Keratinocyte (primary cell): ENCODE measurements around the gene ZNF195. TPM values are rescaled to one million over a fixed set of nuclear protein-coding genes. Genes with fewer than 3 reads are reported as not detected.

Experiments used
- DNase-seq: peaks from one replicate; pipeline ENCODE4 v3.0.0-alpha.2; 2011; ENCODE audit warnings: low read depth, missing footprints, low spot score
- FAIRE-seq: peaks from 2 replicates; lab custom pipeline; 2011; peaks lifted over from hg19 to GRCh38; lab: Jason Lieb, UNC
- H2AFZ ChIP-seq: 2 replicates; pipeline ENCODE4 v1.6.0; 2012; ENCODE audit warnings: low read length, control low read depth, inconsistent platforms; ENCODE audit not compliant: control insufficient read depth
- H3K27ac ChIP-seq: 2 replicates; pipeline ENCODE4 v1.5.1; 2011; ENCODE audit warnings: low read length; ENCODE audit not compliant: control insufficient read depth, insufficient read depth
- H3K27me3 ChIP-seq: 3 replicates; pipeline ENCODE4 v1.6.0; 2011; ENCODE audit warnings: low read length; ENCODE audit not compliant: control insufficient read depth, insufficient read depth; ENCODE audit errors: extremely low read depth
- H3K36me3 ChIP-seq, 2 experiments: 2 replicates in 1 of 2; 3 replicates in 1 of 2; pipeline ENCODE4 v1.5.1; 2011; ENCODE audit warnings: low read length in 2 of 2, mild to moderate bottlenecking in 1 of 2; ENCODE audit not compliant: control insufficient read depth in 2 of 2, insufficient read depth in 2 of 2; ENCODE audit errors: extremely low read depth in 1 of 2
- H3K4me1 ChIP-seq: 3 replicates; pipeline ENCODE4 v1.5.1; 2011; ENCODE audit warnings: low read length; ENCODE audit not compliant: control insufficient read depth, insufficient read depth; ENCODE audit errors: extremely low read depth
- H3K4me2 ChIP-seq: 3 replicates; pipeline ENCODE4 v1.6.0; 2011; ENCODE audit warnings: low read depth, low read length; ENCODE audit not compliant: control insufficient read depth, insufficient read depth; ENCODE audit errors: extremely low read depth
- H3K4me3 ChIP-seq, 3 experiments: fragments of 200-600 bp in 1 of 3; sonication (generic) in 1 of 3; 2 replicates in 2 of 3; 3 replicates in 1 of 3; pipeline ENCODE4 v1.5.1; 2011 to 2016; ENCODE audit warnings: low read length in 3 of 3, mild to moderate bottlenecking in 3 of 3, control low read depth in 2 of 3, inconsistent platforms in 1 of 3, low read depth in 1 of 3, mixed read lengths in 1 of 3, mixed run types in 1 of 3, moderate library complexity in 1 of 3; ENCODE audit not compliant: control insufficient read depth in 2 of 3, insufficient read depth in 2 of 3; ENCODE audit errors: extremely low read depth in 1 of 3
- H3K79me2 ChIP-seq: 2 replicates; pipeline ENCODE4 v1.6.0; 2012; ENCODE audit warnings: low read length; ENCODE audit not compliant: control insufficient read depth, insufficient read depth
- H3K9ac ChIP-seq: 3 replicates; pipeline ENCODE4 v1.6.0; 2011; ENCODE audit warnings: low read length; ENCODE audit not compliant: control insufficient read depth, insufficient read depth; ENCODE audit errors: extremely low read depth
- H3K9me1 ChIP-seq: 3 replicates; pipeline ENCODE4 v1.6.0; 2011; ENCODE audit warnings: low read length; ENCODE audit not compliant: control insufficient read depth, insufficient read depth; ENCODE audit errors: extremely low read depth
- H3K9me3 ChIP-seq: 2 replicates; pipeline ENCODE4 v1.5.1; 2012; ENCODE audit warnings: low read depth, low read length; ENCODE audit not compliant: control insufficient read depth
- H4K20me1 ChIP-seq: 3 replicates; pipeline ENCODE4 v1.6.0; 2011; ENCODE audit warnings: low read length; ENCODE audit not compliant: control insufficient read depth, insufficient read depth; ENCODE audit errors: extremely low read depth
- CTCF ChIP-seq, 3 experiments: IDR thresholded peaks in 1 of 3; conservative IDR thresholded peaks in 1 of 3; optimal IDR thresholded peaks in 1 of 3; 2 replicates in 2 of 3; 3 replicates in 1 of 3; pipeline versions ENCODE3 to v1.5.1; 2011; ENCODE audit warnings: low read length in 3 of 3, mild to moderate bottlenecking in 3 of 3, moderate library complexity in 2 of 3, control low read depth in 1 of 3, inconsistent platforms in 1 of 3; ENCODE audit not compliant: insufficient read depth in 2 of 3; ENCODE audit errors: extremely low read depth in 1 of 3
- EZH2 ChIP-seq: IDR thresholded peaks from one replicate; pipeline ENCODE4 v1.6.1; 2012; ENCODE audit warnings: inconsistent platforms, mild to moderate bottlenecking, low read length, moderate library complexity
- dilution Hi-C: fragments of 300-500 bp; cut with MboI; formaldehyde crosslinking; loops from one replicate; pipeline ENCODE4 v1.7.0; 2020; ENCODE audit warnings: low sequenced_read_pairs; ENCODE audit not compliant: extremely low pct_ligation_motif_present
- polyA plus RNA-seq, 5 experiments: library from polyadenylated mRNA; depleted of rRNA in 3 of 5; stranded (reverse) in 3 of 5; stranded (forward) in 1 of 5; unstranded in 1 of 5; fragments of >200 nt; gene quantifications; 1 replicate in 1 of 5; 2 replicates in 3 of 5; 3 replicates in 1 of 5; pipeline versions ENCODE4 v1.2.1 to v1.2.3, GENCODE V29; 2011 to 2012; ENCODE audit warnings: missing spikeins in 2 of 5, low read depth in 1 of 5, low replicate concordance in 1 of 5

Gene ZNF195
- polyA plus RNA-seq, 1 donor (not counting 4 experiments of a cell fraction or from before 2014, with no cell fraction given) = 27.4 TPM

GRCh38 chr11:3367221-3367620, 11.7 kb downstream of the ZNF195 start:
- Histone ChIP-seq H3K4me2 (no peak overlapping the region), H3K27ac (no peak overlapping the region), H2AFZ (no peak overlapping the region), H3K79me2 (peaks cover 21% of the 10 kb centered on the region), H3K9me1 (no peaks in the 10 kb centered on the region), H3K4me1 (peaks cover 11% of the 10 kb centered on the region), H3K9ac (no peak overlapping the region), H3K36me3 (peaks cover 26 to 48% of the 10 kb centered on the region in 2 experiments), H3K9me3 (peaks cover 42% of the 10 kb centered on the region), H4K20me1 (no peaks in the 10 kb centered on the region), H3K4me3 (no peak overlapping the region), H3K27me3 (no peaks in the 10 kb centered on the region)
- DNase-seq = no peak
- FAIRE-seq = no peak
- TF ChIP-seq EZH2 = no peak
- dilution Hi-C loops = no loop called here

GRCh38 chr11:3359092-3359824, 19.7 kb downstream of the ZNF195 start:
- no peak overlapping the region for H3K4me3 ChIP-seq
- H3K9ac ChIP-seq = no peak overlapping the region
- dilution Hi-C loops = no loop called here
- FAIRE-seq = no peak
- H3K27ac ChIP-seq = no peak overlapping the region
- H3K27me3 ChIP-seq = no peaks in the 10 kb centered on the region
- H3K79me2 ChIP-seq = peaks cover 4% of the 10 kb centered on the region
- H3K4me1 ChIP-seq = no peaks in the 10 kb centered on the region
- H3K9me3 ChIP-seq = peaks cover 70% of the 10 kb centered on the region
- peaks cover 21 to 32% of the 10 kb centered on the region in 2 experiments for H3K36me3 ChIP-seq
- H2AFZ ChIP-seq = no peak overlapping the region
- no peaks in the 10 kb centered on the region for H4K20me1 ChIP-seq
- TF ChIP-seq CTCF (optimal IDR thresholded peaks at IDR 0.05 in 1 of 3, IDR thresholded peaks at IDR 0.05 in 1 of 3, conservative IDR thresholded peaks at IDR 0.05 in 1 of 3; ENCODE audit: extremely low read depth in 1 of 3, insufficient read depth in 2 of 3, low read length in 3 of 3) = no peak
- TF ChIP-seq EZH2 = no peak
- H3K9me1 ChIP-seq = no peaks in the 10 kb centered on the region
- no peak for DNase-seq
- H3K4me2 ChIP-seq = no peak overlapping the region
